GM19351 (cell line): ENCODE results near the gene LIPC.

Experiments used
- ATAC-seq: cut with Tn5 transposase; IDR thresholded peaks from one replicate; pipeline ENCODE4 v1.9.1; 2021; ENCODE audit warnings: mild to moderate bottlenecking, moderate library complexity; ENCODE audit not compliant: unreplicated experiment

LIPC gene

GRCh38 chr15:58530056-58530590, 98.3 kb downstream of the LIPC start:
- ATAC-seq = no peak

DNA sequence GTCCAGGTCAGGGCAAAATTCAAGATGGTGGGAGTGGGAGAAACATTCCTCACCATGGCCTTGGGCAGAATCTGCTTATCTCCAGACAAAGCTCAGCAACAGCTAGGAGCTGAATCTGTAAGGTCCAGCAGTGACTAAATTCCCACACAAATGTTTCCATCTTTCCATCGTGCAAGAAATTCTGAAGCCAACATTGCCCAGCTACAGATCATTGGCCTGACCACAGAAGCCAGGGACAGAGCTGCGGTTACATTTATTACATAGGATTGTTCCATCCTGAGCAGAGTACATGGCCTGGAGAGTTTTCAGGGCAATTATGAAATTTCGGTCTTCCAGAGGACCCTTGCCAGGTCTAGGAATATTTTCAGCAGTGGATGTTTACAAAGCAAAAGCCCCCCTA, 100.3 kb downstream of the LIPC start:
- ATAC-seq = no peak

- no peak for ATAC-seq
Measured at GRCh38 chr15:58534556-58534955, 102.8 kb downstream of the LIPC start.

- no peak for ATAC-seq
Measured at GRCh38 chr15:58535337-58535736, 103.5 kb downstream of the LIPC start.

DNA sequence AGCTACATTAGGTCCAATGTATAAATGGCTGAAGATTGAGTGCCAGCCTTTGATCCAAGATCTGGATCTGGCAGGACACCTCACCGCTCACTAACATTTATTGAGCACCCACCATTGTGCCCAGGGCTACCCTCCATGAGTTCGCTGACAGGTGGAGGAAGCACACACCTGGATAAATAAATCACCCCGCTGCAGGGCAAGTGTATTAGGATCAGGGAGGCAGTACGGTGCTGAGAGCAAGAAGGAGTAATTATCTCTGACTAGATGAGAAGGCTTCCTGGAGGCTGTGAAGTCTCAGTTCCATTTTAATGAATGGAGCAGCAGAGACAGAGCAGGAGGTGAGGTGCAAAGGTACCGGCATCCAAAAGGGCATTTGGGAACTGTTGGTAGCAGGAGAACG, 104.1 kb downstream of the LIPC start:
- no peak for ATAC-seq

DNA sequence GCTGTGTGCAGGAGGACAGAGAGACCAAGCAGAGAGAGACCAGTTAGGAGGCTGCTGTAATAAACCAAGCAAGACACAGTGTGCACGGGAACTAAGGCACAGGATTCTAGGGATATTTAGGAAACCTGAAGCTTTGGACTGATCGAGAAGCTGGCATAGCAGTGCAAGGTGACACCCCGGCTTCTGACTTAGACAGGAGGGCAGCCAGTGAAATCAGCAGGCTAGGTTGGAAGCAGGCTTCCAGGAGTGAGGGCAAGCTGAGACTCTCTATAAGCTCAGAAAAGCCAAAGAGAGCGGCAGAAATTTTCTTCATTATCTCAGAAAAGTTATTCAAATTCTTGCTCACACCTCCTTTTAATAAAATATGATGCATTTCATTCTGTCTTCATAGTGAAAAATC, 104.6 kb downstream of the LIPC start:
- ATAC-seq = no peak

GRCh38 chr15:58537033-58537432, 105.2 kb downstream of the LIPC start:
- ATAC-seq = no peak

GRCh38 chr15:58538225-58538727, 106.5 kb downstream of the LIPC start:
- no peak for ATAC-seq

DNA sequence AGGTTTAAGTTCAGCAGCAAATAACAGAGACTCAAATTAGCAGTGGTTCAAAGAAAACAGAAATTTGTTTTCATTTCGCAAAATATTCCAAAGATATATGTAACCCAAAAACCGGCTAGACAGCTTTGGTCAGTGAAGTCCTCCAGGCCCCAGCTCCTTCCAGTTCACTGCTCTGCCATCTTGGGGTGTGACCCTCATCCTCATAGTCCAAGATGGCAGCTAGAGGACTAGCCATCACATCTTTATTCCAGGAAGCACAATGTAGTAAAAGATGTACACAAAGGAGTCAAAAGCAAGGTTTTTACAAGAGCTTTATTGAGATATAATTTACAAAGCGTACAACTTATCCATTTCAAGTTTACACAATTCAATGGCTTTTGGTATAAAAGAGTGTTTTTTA, 107.1 kb downstream of the LIPC start:
- ATAC-seq = no peak

DNA sequence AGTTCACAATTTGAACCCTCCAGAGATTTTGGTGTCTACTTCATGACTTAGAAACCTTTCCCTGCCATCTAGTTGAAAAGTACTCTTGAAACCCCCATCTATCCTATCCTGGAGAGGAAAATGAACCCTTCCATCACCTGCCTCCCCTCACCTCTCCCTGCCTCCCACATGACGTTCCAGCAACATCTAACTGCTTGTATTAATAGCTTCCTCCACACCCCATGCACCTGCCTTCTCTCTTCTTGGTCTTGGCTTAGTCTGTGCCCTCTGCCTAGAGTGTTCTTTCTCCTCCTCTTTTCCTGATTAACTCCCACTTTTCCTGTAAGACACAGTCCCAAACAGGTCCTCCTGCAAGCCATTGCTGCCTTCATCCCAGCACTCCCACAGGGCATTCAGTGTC, 107.8 kb downstream of the LIPC start:
- ATAC-seq = no peak

- ATAC-seq = no peak
Measured at GRCh38 chr15:58541410-58542087, 109.8 kb downstream of the LIPC start.

- ATAC-seq = no peak
Measured at GRCh38 chr15:58543664-58544335, 112.0 kb downstream of the LIPC start.

GRCh38 chr15:58544756-58545155, 113.0 kb downstream of the LIPC start:
- ATAC-seq = no peak

GRCh38 chr15:58545307-58546065, 113.7 kb downstream of the LIPC start:
- ATAC-seq = no peak

DNA sequence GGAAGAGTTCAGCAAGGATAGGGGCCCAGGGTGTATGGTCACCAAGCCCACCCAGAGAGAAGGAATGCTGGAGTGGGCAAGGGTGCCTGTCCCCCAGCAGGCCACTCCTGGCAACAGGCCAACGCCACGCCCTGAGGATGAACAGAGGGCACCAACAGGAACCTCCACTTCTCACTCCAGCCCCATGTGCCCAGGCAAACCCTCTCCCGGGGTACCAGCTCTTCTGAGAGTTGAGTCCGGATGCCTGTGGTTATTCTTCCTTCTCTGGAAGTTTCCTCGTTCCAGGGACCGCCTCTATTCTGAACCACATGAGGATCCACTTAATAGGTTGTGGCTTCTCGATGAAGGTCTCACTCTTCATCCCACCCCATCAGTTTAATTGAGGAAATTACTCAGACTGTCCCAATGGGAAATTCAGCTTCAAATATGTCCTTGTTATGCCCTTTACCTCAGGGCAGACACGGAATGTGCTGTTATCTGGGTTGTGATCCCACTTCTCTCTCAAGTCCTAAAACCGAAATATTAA, 114.3 kb downstream of the LIPC start:
- ATAC-seq = no peak

DNA sequence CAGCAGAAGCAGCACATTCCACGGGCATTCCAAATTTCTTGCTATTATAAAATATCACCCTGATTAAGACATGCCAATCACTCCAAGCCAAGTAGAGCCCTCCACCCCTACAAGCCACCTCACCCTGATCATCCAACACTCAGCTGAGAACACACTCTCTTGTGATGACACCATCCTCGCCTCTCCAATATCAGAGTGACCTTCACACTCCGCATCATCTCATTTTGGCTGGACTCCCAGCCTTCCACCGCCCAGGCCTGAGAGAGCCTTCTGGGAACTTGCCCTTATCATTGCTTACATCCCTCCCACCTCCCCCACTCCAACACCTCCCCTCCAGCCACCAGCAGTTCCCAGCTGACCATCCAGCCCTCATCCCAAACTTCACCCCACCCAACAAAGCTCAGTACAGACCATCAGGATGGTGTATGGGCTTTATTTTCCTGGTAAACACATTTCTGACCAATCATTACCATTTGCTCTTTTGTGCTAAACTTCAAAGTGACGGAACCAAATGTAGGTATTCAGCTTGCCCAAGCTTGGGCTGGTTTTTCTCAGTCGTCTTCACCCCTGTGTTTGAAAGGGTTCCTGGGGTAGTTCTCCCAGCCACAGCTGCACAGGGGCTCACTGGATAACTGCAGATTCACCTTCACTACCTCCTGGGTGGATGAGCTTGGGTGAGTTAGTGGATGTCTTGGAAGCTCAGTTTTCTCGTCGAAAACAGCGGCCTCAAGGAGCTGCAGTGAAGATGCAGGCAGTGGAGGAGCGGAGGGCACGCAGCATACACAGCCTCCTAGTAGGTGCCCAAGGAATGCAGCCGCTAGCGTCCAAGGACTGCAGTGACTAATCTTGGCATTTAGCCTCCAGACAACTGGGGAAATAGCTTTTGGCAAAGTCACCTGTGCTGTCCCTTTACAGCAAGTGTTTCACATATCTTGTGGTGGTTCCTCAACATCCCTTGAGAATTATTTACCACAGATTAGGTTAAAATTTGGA, 115.1 kb downstream of the LIPC start:
- ATAC-seq = no peak

GRCh38 chr15:58547628-58548307, 116.0 kb downstream of the LIPC start:
- ATAC-seq = no peak

DNA sequence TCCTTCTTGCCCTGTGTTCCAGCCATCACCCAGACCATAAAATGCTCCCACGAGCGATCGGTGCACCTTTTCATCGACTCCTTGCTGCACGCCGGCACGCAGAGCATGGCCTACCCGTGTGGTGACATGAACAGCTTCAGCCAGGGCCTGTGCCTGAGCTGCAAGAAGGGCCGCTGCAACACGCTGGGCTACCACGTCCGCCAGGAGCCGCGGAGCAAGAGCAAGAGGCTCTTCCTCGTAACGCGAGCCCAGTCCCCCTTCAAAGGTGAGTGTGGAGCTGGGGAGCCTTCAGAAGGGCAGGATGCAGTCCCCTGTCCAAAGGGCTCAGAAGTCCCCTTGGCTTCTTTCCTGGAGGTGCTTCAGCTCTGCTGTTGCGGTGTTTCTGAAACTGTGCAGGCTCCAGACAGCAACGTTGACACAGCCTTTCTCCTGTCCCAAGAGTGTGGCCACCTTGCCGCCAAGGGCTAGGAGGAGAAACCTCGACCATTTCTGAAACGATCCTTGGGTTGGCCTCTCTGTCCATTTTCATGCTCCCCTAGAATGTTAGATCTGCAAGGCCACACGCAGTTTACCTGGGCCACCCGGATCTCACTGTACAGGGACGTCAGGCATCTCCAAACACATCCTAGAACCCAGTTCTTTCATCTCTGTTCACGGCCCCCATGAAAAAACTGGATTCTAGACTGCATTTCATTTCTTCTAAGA, 116.7 kb downstream of the LIPC start:
- no peak for ATAC-seq
